OCI-LY7 (cell line): ENCODE results near the gene PLCL2. TPM values are rescaled to one million over a fixed set of nuclear protein-coding genes. Genes with fewer than 3 reads are reported as not detected.

ENCODE experiments used
- BruUV-seq: library from RNA; stranded (reverse); fragments of 400-500 nt; replicated peaks from 2 replicates; lab custom pipeline; 2021; lab: Mats Ljungman, UMichigan
- CTCF ChIA-PET: fragments of 300-600 bp; sonication (Branson Sonifier 250); formaldehyde crosslinking; loops from one replicate; lab custom pipeline; 2022; ENCODE audit warnings: antibody characterized with exemption; ENCODE audit not compliant: unreplicated experiment; lab: Charles Lee
- POLR2A ChIA-PET: fragments of 300-600 bp; sonication (Branson Sonifier 250); formaldehyde crosslinking; loops from one replicate; lab custom pipeline; 2022; ENCODE audit warnings: antibody characterized with exemption; lab: Charles Lee
- DNase-seq: peaks from one replicate; pipeline ENCODE4 v3.0.0-alpha.2; 2015; ENCODE audit warnings: low spot score
- H2AFZ ChIP-seq: fragments of 200-600 bp; sonication (generic), shearing (Covaris generic); 2 replicates; pipeline ENCODE4 v1.6.1; 2014; ENCODE audit warnings: mild to moderate bottlenecking, antibody characterized with exemption, low read length, moderate library complexity
- H3K27ac ChIP-seq: fragments of 200-600 bp; sonication (generic); 2 replicates; pipeline ENCODE4 v1.5.1; 2014; ENCODE audit warnings: mixed run types, low read depth, mild to moderate bottlenecking, moderate library complexity, low read length, inconsistent platforms; ENCODE audit not compliant: poor library complexity, severe bottlenecking
- H3K36me3 ChIP-seq: fragments of 200-600 bp; sonication (generic); 2 replicates; pipeline ENCODE4 v1.6.1; 2014; ENCODE audit warnings: mild to moderate bottlenecking, antibody characterized with exemption, low read length, moderate library complexity, mixed read lengths; ENCODE audit not compliant: insufficient read depth
- H3K4me1 ChIP-seq: fragments of 200-600 bp; sonication (generic); 2 replicates; pipeline ENCODE4 v1.5.1; 2014; ENCODE audit warnings: mild to moderate bottlenecking, low read length; ENCODE audit not compliant: insufficient read depth, poor library complexity, severe bottlenecking
- H3K4me2 ChIP-seq: fragments of 200-600 bp; sonication (generic); 2 replicates; pipeline ENCODE4 v1.6.1; 2014; ENCODE audit warnings: mild to moderate bottlenecking, low read length
- H3K4me3 ChIP-seq: fragments of 200-600 bp; sonication (generic); 2 replicates; pipeline ENCODE4 v1.5.1; 2014; ENCODE audit warnings: mild to moderate bottlenecking, low read depth, low read length; ENCODE audit not compliant: poor library complexity, severe bottlenecking
- H3K79me2 ChIP-seq: fragments of 200-600 bp; sonication (generic); 2 replicates; pipeline ENCODE4 v1.6.1; 2016; ENCODE audit warnings: low read depth, mild to moderate bottlenecking, low read length, moderate library complexity, mixed read lengths; ENCODE audit not compliant: insufficient read depth
- H3K9me2 ChIP-seq: fragments of 200-600 bp; sonication (generic); 2 replicates; pipeline ENCODE4 v1.6.1; 2016; ENCODE audit warnings: mild to moderate bottlenecking, low read length, mixed read lengths; ENCODE audit not compliant: insufficient read depth
- H3K9me3 ChIP-seq: fragments of 200-600 bp; sonication (generic); 2 replicates; pipeline ENCODE4 v1.6.1; 2014; ENCODE audit warnings: mild to moderate bottlenecking, mixed run types, low read length, mixed read lengths
- H4K20me1 ChIP-seq: fragments of 200-600 bp; sonication (generic); 2 replicates; pipeline ENCODE4 v1.6.1; 2014; ENCODE audit warnings: mild to moderate bottlenecking, antibody characterized with exemption, low read length, moderate library complexity, mixed read lengths; ENCODE audit not compliant: insufficient read depth
- EZH2phosphoT487 ChIP-seq: fragments of 200-600 bp; sonication (generic); IDR thresholded peaks from 2 replicates; pipeline ENCODE4 v1.6.1; 2018; ENCODE audit warnings: low read depth, borderline replicate concordance, mild to moderate bottlenecking, mixed run types, antibody characterized with exemption, low read length, moderate library complexity, mixed read lengths
- intact Hi-C: fragments of 100-400 bp; cut with micrococcal nuclease; formaldehyde crosslinking; loops from one replicate; pipeline ENCODE4 v1.10.0; 2022; ENCODE audit not compliant: unreplicated experiment
- total RNA-seq, 2 experiments: library from RNA; depleted of rRNA in 1 of 2; stranded (reverse); fragments of >200 nt in 1 of 2; shearing (Covaris generic) in 1 of 2; gene quantifications; 2 replicates each; pipeline ENCODE4 v1.2.3, GENCODE V29; 2014 to 2022
- TF ChIP-seq, protein P1 (sequence below): fragments of 200-600 bp; sonication (generic); conservative IDR thresholded peaks from 2 replicates; pipeline ENCODE4 v1.5.1; 2014; ENCODE audit warnings: mild to moderate bottlenecking, antibody characterized with exemption, low read length, moderate library complexity, mixed read lengths

Gene PLCL2
- total RNA-seq, 2 experiments from 2014 or later, result 34.1 to 41.6 TPM

DNA sequence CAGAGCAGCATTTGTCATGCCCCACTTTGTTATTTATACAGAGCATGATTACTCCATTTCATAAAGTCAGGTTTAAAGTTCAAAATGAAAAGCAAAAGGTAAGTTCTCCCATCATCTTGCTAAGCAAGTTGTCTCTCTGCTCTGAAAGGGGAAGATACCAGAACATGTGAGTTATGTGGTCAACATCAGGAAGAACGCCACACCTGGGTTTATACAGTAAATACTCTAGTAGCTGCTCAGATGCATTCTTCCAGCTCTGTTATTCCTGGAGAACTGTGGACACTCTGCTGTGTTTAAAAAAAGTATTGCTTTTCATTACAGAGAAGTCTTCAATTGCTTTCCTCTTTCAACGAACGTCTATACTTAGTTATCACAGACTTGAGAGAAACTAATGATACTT, 145.7 kb downstream of the PLCL2 start:
- Histone ChIP-seq H2AFZ (no peak overlapping the region), H4K20me1 (no peaks in the 10 kb centered on the region), H3K27ac (no peak overlapping the region), H3K4me3 (no peak overlapping the region), H3K4me2 (peak overlapping the region; percentile 47; the same call in 1 of the 2 replicates), H3K4me1 (peaks cover 30% of the 10 kb centered on the region), H3K9me2 (no peaks in the 10 kb centered on the region), H3K9me3 (no peaks in the 10 kb centered on the region), H3K36me3 (no peaks in the 10 kb centered on the region), H3K79me2 (no peaks in the 10 kb centered on the region; the same call in 1 of the 2 replicates)
- BruUV-seq, result no TSS peak
- CTCF ChIA-PET, result interaction anchor here (1.8 kb wide), 1 partner anchor 147 kb away, joined by 5 read pairs; the partner anchor contains the start of gene PLCL2
- DNase-seq, result peak; percentile 65
- intact Hi-C loops, result loop anchor here (5.0 kb wide), 3 partner anchors 188 to 428 kb away; no protein-coding TSS in a partner anchor
- POLR2A ChIA-PET, result interaction anchor here (0.6 to 1.2 kb wide), 4 partner anchors 9 to 228 kb away, joined by 3 to 5 read pairs (median 3); no protein-coding TSS in a partner anchor
- no peak for TF ChIP-seq EZH2phosphoT487
- TF ChIP-seq, protein P1, sequence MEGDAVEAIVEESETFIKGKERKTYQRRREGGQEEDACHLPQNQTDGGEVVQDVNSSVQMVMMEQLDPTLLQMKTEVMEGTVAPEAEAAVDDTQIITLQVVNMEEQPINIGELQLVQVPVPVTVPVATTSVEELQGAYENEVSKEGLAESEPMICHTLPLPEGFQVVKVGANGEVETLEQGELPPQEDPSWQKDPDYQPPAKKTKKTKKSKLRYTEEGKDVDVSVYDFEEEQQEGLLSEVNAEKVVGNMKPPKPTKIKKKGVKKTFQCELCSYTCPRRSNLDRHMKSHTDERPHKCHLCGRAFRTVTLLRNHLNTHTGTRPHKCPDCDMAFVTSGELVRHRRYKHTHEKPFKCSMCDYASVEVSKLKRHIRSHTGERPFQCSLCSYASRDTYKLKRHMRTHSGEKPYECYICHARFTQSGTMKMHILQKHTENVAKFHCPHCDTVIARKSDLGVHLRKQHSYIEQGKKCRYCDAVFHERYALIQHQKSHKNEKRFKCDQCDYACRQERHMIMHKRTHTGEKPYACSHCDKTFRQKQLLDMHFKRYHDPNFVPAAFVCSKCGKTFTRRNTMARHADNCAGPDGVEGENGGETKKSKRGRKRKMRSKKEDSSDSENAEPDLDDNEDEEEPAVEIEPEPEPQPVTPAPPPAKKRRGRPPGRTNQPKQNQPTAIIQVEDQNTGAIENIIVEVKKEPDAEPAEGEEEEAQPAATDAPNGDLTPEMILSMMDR, result no peak

DNA sequence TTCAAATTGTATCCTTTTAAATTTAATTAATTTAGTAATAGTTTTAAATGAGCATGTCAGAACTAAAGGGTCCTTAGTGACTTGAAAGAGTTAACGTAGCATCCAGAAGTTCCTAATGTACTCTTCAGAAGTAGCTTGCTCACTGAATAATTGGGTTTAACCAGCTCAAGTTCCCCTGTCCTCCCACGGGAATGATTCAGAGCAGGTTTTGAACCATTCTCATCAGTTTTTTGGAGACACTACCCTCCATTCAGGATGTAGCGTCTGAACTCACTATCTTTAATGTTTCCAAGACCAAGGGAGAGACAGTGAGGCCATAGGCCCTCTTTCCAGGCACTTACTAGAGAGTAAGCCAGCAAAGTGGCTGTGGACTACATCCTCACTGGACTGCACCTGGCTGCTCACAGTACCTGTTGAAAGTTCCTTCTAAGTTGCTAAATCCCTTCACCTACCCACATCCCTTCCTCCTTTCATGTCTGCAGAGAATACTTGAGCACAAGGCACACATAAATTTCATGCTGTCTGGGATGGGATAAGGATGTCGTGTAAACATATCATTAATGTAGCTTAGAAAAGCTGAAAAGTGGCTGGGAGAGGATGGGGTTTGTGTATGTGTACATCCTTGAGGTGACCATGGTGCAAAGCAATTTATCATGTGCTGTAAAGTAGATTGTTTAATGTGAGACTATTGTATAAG, 146.3 kb downstream of the PLCL2 start:
- H3K36me3 ChIP-seq, result no peaks in the 10 kb centered on the region
- H2AFZ ChIP-seq, result no peak overlapping the region
- H3K4me2 ChIP-seq, result no peak overlapping the region
- no peaks in the 10 kb centered on the region for H4K20me1 ChIP-seq
- ChIA-PET CTCF (interaction anchor here (1.8 kb wide), 1 partner anchor 147 kb away, joined by 5 read pairs; the partner anchor contains the start of gene PLCL2), POLR2A (interaction anchor here (0.7 to 1.3 kb wide), 4 partner anchors 10 to 235 kb away, joined by 3 to 5 read pairs (median 4); no protein-coding TSS in a partner anchor)
- no TSS peak for BruUV-seq
- TF ChIP-seq, protein P1, result no peak
- TF ChIP-seq EZH2phosphoT487, result no peak
- H3K9me2 ChIP-seq, result no peaks in the 10 kb centered on the region
- no peaks in the 10 kb centered on the region; the same call in 1 of the 2 replicates for H3K79me2 ChIP-seq
- H3K4me3 ChIP-seq, result no peak overlapping the region
- intact Hi-C loops, result loop anchor here (5.0 kb wide), 3 partner anchors 189 to 429 kb away; no protein-coding TSS in a partner anchor
- H3K9me3 ChIP-seq, result no peaks in the 10 kb centered on the region
- DNase-seq, result peak; percentile 6
- peaks cover 30% of the 10 kb centered on the region for H3K4me1 ChIP-seq
- H3K27ac ChIP-seq, result no peak overlapping the region
